Measurements from ENCODE around the gene S1PR5.
A peak's percentile ranks its signal among the peaks of the same experiment; 100 is the strongest.

S1PR5 gene

DNA sequence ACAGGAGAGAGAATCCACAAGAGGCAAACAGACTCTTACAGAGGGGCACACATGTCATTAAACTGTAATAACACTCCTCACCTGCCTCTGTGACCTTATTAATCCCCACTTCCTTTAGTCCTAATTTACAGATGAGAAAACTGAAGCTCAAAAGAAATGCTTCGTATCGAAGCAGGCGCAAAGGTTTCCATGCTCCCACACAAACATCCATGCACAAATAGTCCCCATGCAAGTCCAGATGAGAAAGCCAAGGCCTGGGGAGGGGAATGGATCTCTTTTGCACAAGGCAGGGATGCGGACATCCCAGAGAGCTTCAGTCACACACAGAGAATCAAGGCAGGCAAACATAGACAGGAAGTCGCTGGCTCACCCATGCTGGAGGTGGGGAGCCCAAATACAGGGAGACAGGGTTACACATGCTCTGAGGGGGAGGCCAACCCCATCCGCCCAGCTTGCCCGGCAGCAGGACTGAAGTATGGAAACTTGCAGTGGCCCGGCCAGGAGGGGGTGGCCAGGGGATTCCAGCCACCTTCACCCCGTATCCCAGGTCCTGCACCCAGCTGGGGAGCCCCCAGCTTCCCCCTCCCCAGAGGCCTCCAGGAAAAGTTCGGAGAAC is 468 bp downstream of the S1PR5 start:
- DNase-seq (ENCODE audit: low read depth) = no peak

GRCh38 chr19:10516064-10516385 is 1.2 kb downstream of the S1PR5 start:
- DNase-seq (ENCODE audit: low read depth) = no peak

GRCh38 chr19:10514211-10515145 is 2.8 kb downstream of the S1PR5 start:
- DNase-seq (ENCODE audit: low read depth) = no peak

DNA sequence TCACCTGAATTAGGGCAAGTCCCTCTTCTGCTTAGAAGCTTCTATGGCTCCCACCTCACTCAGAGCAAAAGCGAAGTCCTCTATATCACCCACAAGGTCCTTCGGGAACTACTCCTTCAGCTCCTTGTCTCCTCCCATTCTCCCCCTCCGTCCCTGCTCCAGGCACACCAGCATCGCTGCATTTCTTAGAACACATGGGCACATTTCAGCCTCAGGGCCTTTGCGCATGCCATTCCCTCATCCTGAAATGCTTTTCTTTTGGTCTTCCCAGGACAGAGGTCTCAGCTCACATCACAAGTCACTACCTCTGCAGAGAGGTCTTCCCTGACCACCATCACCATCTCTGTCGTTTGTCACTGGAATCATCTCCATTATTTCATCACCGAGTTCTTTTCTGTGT is 4.0 kb downstream of the S1PR5 start:
- DNase-seq (ENCODE audit: low read depth) = no peak

DNA sequence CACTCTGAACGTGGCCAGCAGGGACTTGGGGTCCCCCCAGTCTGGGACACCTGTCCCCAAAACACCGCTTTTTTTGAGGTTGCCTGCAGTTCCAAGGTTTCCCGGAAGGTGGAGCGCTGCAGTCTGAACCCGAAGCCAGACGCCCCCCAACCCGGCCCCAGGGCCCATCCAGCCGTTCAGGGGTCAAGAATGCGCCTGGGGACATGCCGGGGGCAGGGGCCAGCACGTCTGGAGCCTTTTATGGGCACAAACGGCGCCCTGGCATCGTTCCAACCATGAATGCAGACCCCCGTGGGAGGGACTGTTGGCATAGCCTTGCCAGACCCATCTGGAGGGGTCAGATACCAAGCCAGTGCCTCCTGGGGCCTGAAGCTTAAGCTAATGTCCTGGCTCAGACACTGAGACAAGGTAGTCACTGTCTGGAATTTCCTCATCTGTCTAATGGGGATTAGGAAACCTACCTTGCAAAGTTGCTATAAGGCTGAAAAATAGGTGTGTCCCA is 6.9 kb downstream of the S1PR5 start:
- DNase-seq (ENCODE audit: low read depth) = peak; percentile 14

GRCh38 chr19:10508707-10509106 is 8.5 kb downstream of the S1PR5 start:
- DNase-seq (ENCODE audit: low read depth) = no peak

- DNase-seq (ENCODE audit: low read depth) = no peak
Measured at GRCh38 chr19:10508036-10508435, 9.2 kb downstream of the S1PR5 start.

DNA sequence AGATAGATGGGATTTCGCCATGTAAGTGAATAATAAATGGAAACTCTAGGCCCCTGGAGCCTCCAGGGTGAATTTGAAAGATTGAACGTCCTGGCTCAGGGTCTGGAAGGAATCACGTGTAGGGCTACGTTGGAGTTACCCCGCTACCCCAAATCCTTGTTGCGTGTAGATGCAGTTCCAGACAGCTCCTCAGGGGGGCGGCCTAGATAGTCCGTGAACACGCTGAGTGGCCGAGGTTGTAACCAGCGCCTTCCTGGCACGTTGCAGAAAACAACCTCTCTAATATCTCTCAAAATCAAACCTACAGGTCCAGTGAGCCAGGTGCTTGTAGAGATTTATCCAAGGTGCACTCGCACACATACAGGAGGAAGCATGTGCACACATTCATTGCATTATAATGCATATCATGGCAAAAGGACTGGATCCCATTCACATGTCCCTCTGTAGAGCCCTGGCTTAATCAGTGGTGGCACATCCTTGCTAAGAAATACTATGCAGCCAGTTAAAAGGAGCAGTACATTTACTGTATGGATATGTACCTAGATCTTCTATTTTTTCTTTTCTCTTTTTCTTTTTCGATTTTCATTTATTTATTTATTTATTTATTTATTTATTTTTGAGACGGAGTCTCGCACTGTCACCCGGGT is 11.5 kb downstream of the S1PR5 start:
- DNase-seq (ENCODE audit: low read depth) = peak; percentile 51

GRCh38 chr19:10503002-10503789 is 14.1 kb downstream of the S1PR5 start, which contains the start of gene KEAP1:
KEAP1 (minus strand) TSS chr19:10503356; CDS start chr19:10500033, 3,323 bp downstream.
- no peak for DNase-seq (ENCODE audit: low read depth)

DNA sequence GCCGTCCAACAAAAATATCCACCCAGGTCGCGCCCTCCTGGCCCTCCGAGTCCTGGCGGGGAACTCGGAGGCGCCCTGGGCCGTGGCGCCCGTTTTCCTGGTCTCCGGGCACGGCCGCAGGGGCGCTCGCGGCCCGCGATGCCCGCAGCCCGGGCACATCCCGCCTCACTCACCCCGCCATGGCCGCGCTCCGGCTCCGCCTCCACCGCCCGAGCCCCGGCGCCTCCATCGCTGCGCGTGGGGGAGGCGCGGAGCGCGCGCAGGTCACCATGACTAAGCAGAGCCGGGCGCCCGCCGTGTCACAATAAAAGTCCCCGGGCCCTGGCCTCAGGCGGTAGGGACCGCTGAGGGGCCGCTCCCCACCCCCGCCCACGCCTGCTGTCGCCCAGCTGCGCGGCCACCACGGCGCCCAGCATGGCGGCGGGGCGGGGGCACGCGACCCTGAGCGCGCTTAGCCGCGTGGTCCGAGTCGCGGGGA is 14.7 kb downstream of the S1PR5 start:
- DNase-seq (ENCODE audit: low read depth) = peak; percentile 77

- DNase-seq (ENCODE audit: low read depth) = no peak
Measured at GRCh38 chr19:10501971-10502523, 15.2 kb downstream of the S1PR5 start.

GRCh38 chr19:10500247-10500592 is 17.0 kb downstream of the S1PR5 start:
- DNase-seq (ENCODE audit: low read depth) = no peak

DNA sequence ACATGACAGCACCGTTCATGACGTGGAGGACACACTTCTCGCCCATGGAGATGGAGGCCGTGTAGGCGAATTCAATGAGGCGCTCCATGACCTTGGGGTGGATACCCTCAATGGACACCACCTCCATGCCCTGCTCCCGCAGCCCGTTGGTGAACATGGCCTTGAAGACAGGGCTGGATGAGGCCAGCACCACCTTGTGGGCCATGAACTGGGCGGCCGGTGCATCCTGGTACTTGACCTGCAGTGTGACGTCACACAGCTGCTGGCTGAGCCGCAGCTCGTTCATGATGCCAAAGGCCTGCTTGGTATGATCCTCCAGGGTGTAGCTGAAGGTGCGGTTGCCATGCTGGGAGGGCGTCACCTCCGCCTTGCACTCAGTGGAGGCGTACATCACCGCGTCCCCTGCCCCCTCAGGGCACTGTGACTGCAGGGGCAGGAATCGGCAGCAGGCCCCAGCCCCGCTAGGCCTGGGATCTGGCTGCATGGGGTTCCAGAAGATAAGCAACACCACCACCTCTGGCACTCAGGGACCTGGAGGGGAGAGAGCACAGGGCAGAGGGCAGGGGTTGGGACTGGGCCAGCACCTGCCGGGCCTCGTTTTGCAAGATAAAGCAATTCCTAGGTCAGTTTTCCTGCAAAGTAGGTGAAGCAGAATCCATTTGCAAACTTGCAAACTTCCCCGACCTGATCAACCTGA is 17.5 kb downstream of the S1PR5 start:
- DNase-seq (ENCODE audit: low read depth) = no peak

DNA sequence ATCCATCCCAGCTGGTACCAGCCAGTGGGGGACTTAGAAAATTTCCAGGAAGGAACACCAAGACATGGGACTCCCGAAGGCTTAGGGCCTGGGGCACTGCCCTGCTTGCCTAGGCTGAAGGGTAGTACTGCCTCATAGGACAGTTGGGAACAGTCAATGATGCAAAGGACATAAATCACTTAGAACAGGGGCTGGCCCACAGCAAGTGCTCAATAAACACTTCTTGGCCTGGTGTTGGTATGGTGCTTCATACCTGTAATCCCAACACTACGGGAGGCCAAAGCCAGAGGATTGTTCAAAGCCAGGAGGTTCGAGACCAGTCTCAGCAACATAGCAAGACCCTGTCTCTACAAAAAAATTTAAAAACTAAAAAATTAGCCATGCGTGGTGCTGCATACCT is 19.9 kb downstream of the S1PR5 start:
- DNase-seq (ENCODE audit: low read depth) = no peak

DNA sequence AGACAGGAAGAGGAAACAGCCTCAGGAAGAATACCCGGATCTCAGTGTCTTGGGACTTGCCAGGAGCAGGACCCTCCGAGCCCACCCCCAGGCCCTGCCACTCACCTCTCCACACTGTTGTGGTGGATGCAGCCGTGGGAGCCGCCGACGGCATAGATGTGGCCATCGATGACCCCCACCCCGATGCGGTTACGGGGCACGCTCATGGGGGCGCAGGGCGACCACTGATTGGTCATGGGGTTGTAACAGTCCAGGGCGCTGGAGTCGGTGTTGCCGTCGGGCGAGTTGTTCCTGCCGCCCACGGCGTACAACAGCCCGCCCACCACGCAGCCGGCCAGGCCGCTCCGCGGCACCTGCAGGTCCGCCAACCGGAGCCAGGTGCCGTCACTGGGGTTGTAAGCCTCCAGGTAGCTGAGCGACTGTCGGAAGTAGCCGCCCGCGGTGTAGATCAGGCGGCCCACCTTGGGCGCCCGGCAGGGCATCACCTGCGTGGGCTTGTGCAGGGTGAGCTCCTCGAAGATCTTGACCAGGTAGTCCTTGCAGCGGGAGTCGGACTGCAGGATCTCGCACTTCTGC is 25.7 kb downstream of the S1PR5 start:
- no peak for DNase-seq (ENCODE audit: low read depth)

DNA sequence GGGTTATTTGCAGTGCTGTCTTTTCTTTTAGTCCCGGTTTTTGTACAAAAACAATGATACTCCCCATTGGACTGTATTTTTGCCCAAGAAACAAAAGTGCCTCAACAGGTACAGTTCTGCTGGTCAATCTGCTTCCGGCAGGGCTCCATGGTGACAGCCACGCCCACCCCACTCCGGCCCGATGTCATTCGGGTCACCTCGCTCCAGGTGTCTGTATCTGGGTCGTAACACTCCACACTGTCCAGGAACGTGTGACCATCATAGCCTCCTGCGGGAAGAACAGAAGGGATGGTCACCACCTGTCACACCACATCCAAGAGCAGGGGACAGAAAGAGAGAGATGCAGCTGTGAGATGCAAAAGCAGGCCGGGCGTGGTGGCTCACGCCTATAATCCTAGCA is 30.7 kb downstream of the S1PR5 start:
- no peak for DNase-seq (ENCODE audit: low read depth)

- peak; percentile 83 for DNase-seq (ENCODE audit: low read depth)
Measured at GRCh38 chr19:10478903-10479384, 38.3 kb downstream of the S1PR5 start.

- DNase-seq (ENCODE audit: low read depth) = no peak
Measured at GRCh38 chr19:10478476-10478875, 38.8 kb downstream of the S1PR5 start.

DNA sequence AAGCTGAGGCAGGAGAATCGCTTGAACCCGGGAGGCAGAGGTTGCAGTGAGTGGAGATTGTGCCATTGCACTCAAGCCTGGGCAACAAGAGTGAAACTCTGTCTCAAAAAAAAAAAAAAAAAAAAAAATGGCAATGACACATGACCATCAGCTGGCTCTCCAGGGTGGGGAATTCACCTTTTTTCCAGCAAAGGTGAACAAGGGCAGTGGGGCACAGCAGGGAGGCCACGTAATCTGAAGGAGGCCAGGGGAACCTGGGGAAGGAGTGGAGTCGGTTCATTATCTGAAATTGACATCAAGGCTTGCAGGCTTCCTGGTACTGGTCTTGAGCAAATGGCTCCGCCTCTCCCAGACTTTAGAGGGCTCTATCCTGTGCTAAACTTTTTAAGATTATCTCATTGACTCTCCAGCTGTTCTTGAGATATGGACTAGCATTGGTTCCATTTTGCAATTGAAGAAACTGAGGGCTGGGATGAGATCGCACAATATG is 42.2 kb downstream of the S1PR5 start:
- no peak for DNase-seq (ENCODE audit: low read depth)

DNA sequence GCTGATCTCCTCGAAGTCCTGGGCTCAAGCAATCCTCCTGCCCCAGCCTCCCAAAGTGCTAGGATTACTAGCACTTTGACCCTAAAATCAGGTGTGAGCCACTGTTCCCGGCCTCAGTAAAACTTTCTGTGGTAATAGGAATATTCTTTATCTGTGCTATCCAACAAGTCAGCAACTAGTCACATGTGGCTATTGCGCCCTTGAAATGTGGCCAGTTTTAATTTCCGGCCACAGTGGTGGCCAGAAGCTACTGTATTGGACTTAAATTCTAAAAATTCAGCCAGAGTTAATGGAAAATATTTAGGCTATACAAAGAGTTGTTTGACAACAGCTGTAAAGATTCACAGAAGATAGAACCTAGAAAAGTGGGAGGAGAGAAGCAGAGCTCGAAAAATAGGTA is 44.1 kb downstream of the S1PR5 start:
- DNase-seq (ENCODE audit: low read depth) = no peak

All from T-helper 22 cell (primary cell).